HepG2 (cell line): ENCODE measurements around the gene CCNDBP1. TPM values are rescaled to one million over a fixed set of nuclear protein-coding genes. Genes with fewer than 3 reads are reported as not detected.

Experiments
- ATAC-seq: fragments of 200-7000 bp; cut with Tn5 transposase; 3 replicates; pipeline ENCODE4 v1.9.1; 2020; ENCODE audit warnings: mild to moderate bottlenecking, moderate library complexity
- BruUV-seq: library from RNA; stranded (reverse); fragments of 400-500 nt; replicated peaks from 2 replicates; lab custom pipeline; 2021; lab: Mats Ljungman, UMichigan
- CTCF ChIA-PET: fragments of 300-600 bp; formaldehyde crosslinking; extraction: SDS; loops from one replicate; lab custom pipeline; 2021; ENCODE audit warnings: low total read pairs, inconsistent platforms, low intra/inter-chr PET ratio; lab: Yijun Ruan, JAX
- POLR2A ChIA-PET: fragments of 350-600 bp; sonication (Branson Sonifier 250); formaldehyde crosslinking; loops from one replicate; lab custom pipeline; 2020; ENCODE audit warnings: antibody characterized with exemption, inconsistent platforms; lab: Yijun Ruan, JAX
- DNase-seq: peaks from one replicate; pipeline ENCODE4 v3.0.0-alpha.2; 2015; ENCODE audit warnings: low spot score
- FAIRE-seq: peaks from 3 replicates; lab custom pipeline; 2011; peaks lifted over from hg19 to GRCh38; lab: Jason Lieb, UNC
- H2AFZ ChIP-seq: one replicate; pipeline ENCODE4 v1.6.1; 2011; ENCODE audit warnings: low read length, inconsistent platforms
- H3K27ac ChIP-seq: fragments of 300-600 bp; 3 replicates; pipeline ENCODE4 v1.8.0; 2011; ENCODE audit warnings: mixed run types, mild to moderate bottlenecking, mixed read lengths, low read length, inconsistent platforms; ENCODE audit not compliant: insufficient read depth; ENCODE audit errors: extremely low read length
- H3K27me3 ChIP-seq, 2 experiments: fragments of 200-600 bp in 1 of 2; 2 replicates in 1 of 2; 3 replicates in 1 of 2; pipeline versions ENCODE4 v1.6.0 to v1.8.0; 2011; ENCODE audit warnings: low read length in 2 of 2, mild to moderate bottlenecking in 2 of 2, moderate library complexity in 2 of 2, inconsistent platforms in 1 of 2; ENCODE audit not compliant: insufficient read depth in 2 of 2, control insufficient read depth in 1 of 2
- H3K36me3 ChIP-seq, 2 experiments: fragments of 200-600 bp in 1 of 2; replicated peaks in 1 of 2; 2 replicates in 1 of 2; 3 replicates in 1 of 2; pipeline versions ENCODE4 v1.5.1 to v1.8.0; 2011; ENCODE audit warnings: low read length in 2 of 2, inconsistent platforms in 1 of 2; ENCODE audit not compliant: insufficient read depth in 2 of 2, control insufficient read depth in 1 of 2
- H3K4me1 ChIP-seq: 2 replicates; pipeline ENCODE4 v1.5.1; 2012; ENCODE audit warnings: low read length, inconsistent platforms; ENCODE audit not compliant: insufficient read depth
- H3K4me2 ChIP-seq: 2 replicates; pipeline ENCODE4 v1.6.0; 2011; ENCODE audit warnings: low read depth, low read length, inconsistent platforms
- H3K4me3 ChIP-seq, 3 experiments: fragments of 200-600 bp in 1 of 3; sonication (generic), shearing (Covaris generic) in 1 of 3; replicated peaks in 1 of 3; 2 replicates each; pipeline ENCODE4 v1.5.1; 2011 to 2016; ENCODE audit warnings: low read length in 3 of 3, inconsistent platforms in 2 of 3, low read depth in 2 of 3, mild to moderate bottlenecking in 2 of 3, control low read depth in 1 of 3, mixed read lengths in 1 of 3; ENCODE audit not compliant: insufficient read depth in 1 of 3
- H3K79me2 ChIP-seq: one replicate; pipeline ENCODE4 v1.6.1; 2011; ENCODE audit warnings: low read length, inconsistent platforms; ENCODE audit not compliant: insufficient read depth
- H3K9ac ChIP-seq: 2 replicates; pipeline ENCODE4 v1.6.0; 2011; ENCODE audit warnings: mild to moderate bottlenecking, low read depth, low read length, inconsistent platforms; ENCODE audit not compliant: insufficient read depth
- H3K9me3 ChIP-seq: 2 replicates; pipeline ENCODE4 v1.5.1; 2012; ENCODE audit warnings: mild to moderate bottlenecking, low read length
- H4K20me1 ChIP-seq: 2 replicates; pipeline ENCODE4 v1.6.0; 2011; ENCODE audit warnings: inconsistent platforms, mild to moderate bottlenecking, low read length, moderate library complexity; ENCODE audit not compliant: insufficient read depth
- HOXA3 ChIP-seq: sonication (generic); formaldehyde crosslinking; IDR thresholded peaks from 2 replicates; pipeline ENCODE4 v1.5.0; 2020; ENCODE audit warnings: missing genetic modification reagents
- MAFF ChIP-seq: IDR thresholded peaks from 2 replicates; pipeline ENCODE4 v1.6.1; 2011; ENCODE audit warnings: low read depth, low read length, improper control_type of control experiment
- MAFK ChIP-seq, 2 experiments: IDR thresholded peaks in 1 of 2; conservative IDR thresholded peaks in 1 of 2; 2 replicates each; pipeline ENCODE4 v1.6.1; 2011; ENCODE audit warnings: improper control_type of control experiment in 2 of 2, low read length in 2 of 2
- NONO ChIP-seq, 2 experiments: fragments of 450-650 bp in 1 of 2; sonication (generic) in 1 of 2; formaldehyde crosslinking in 1 of 2; IDR thresholded peaks in 1 of 2; conservative IDR thresholded peaks in 1 of 2; 2 replicates each; pipeline versions ENCODE4 v1.6.1 to v1.8.0; 2017 to 2022; ENCODE audit warnings: mild to moderate bottlenecking in 1 of 2, missing genetic modification reagents in 1 of 2, moderate library complexity in 1 of 2
- ZNF484 ChIP-seq: sonication (generic); formaldehyde crosslinking; IDR thresholded peaks from 2 replicates; pipeline ENCODE4 v1.5.1; 2020; ENCODE audit warnings: mild to moderate bottlenecking, low read depth, missing genetic modification reagents, borderline replicate concordance
- ZNF772 ChIP-seq: sonication (generic); formaldehyde crosslinking; IDR thresholded peaks from 2 replicates; pipeline ENCODE4 v1.5.0; 2020; ENCODE audit warnings: mild to moderate bottlenecking, missing genetic modification reagents
- WGBS: methylation state at CpG from one replicate; pipeline ENCODE4 v1.1.6; 2017; ENCODE audit warnings: low lambda C conversion rate; 5-methylcytosine and 5-hydroxymethylcytosine counted together
- in situ Hi-C: cut with HindIII; loops from 2 replicates; pipeline ENCODE4 v1.10.0; 2017; ENCODE audit warnings: low pct_unique_long_range_greater_than_20kb; ENCODE audit not compliant: extremely low pct_ligation_motif_present
- intact Hi-C: fragments of 100-400 bp; cut with micrococcal nuclease; formaldehyde crosslinking; loops from one replicate; pipeline ENCODE4 v1.10.0; 2022; ENCODE audit not compliant: unreplicated experiment
- polyA plus RNA-seq, 8 experiments: library from polyadenylated mRNA; depleted of rRNA in 3 of 8; stranded (reverse) in 7 of 8; unstranded in 1 of 8; fragments of >200 nt; fragmentation: Illumina TruSeq in 4 of 8; extraction: Trizol in 4 of 8; gene quantifications; 2 replicates each; pipeline versions ENCODE4 v1.2.1 to v1.2.3, GENCODE V29; 2011 to 2016; ENCODE audit warnings: low read depth in 4 of 8, missing spikeins in 1 of 8, mixed read lengths in 1 of 8; ENCODE audit not compliant: insufficient read depth in 1 of 8
- total RNA-seq, 5 experiments: library from RNA; depleted of rRNA; stranded (reverse); fragments of >200 nt; fragmentation: Illumina TruSeq; extraction: Trizol; gene quantifications; 2 replicates each; pipeline ENCODE4 v1.2.3, GENCODE V29; 2016; ENCODE audit warnings: low read depth in 1 of 5

Gene CCNDBP1
- total and polyA plus RNA-seq, 2 of the 13 experiments (the other 11 are each of a cell fraction or from before 2014, with no cell fraction given): 24.8 to 42.3 TPM

- Histone ChIP-seq H3K9me3 (no peaks in the 10 kb centered on the region), H3K4me3 (no peak overlapping the region), H3K27ac (no peak overlapping the region), H3K36me3 (peaks cover 2 to 51% of the 10 kb centered on the region in 2 experiments; a peak in 4 of 5 replicates), H3K27me3 (no peaks in the 10 kb centered on the region; a peak in 1 of 5 replicates), H2AFZ (no peak overlapping the region), H3K9ac (no peak overlapping the region), H3K79me2 (no peaks in the 10 kb centered on the region), H4K20me1 (no peaks in the 10 kb centered on the region), H3K4me2 (no peak overlapping the region), H3K4me1 (no peaks in the 10 kb centered on the region)
- no peak for TF ChIP-seq ZNF484 (CRISPR knock-in tag)
- TF ChIP-seq NONO (IDR thresholded peaks at IDR 0.05): no peak
- TF ChIP-seq NONO (CRISPR knock-in tag; conservative IDR thresholded peaks at IDR 0.05): no peak
- no peak for TF ChIP-seq ZNF772 (CRISPR knock-in tag)
- no peak for FAIRE-seq
- no peak for DNase-seq
- ATAC-seq: no peak
- intact Hi-C loops: no loop called here
- in situ Hi-C loops: no loop called here
- CTCF ChIA-PET: no interaction called here
- POLR2A ChIA-PET: no interaction called here
- no TSS peak for BruUV-seq
Observed at GRCh38 chr15:43144512-43144911, 40.7 kb upstream of the CCNDBP1 start.

DNA sequence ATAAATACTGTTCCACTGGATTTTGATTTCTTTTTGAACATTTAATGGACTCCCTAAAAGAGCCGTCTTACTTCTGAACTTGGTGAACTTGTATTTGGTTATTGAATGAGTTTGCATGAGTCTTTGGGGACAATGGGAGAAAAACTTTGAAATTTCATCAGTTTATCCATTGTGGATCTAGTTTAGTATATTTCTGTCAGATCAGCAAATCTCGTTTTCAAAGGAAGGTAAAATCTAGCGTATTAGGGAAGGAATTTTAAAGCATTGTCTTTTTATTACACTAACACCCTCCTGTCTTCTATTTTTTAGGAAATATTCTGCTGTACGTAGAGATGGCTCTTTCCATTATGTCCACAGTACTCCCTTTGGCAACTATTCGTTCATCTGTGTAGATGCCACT, 39.0 kb upstream of the CCNDBP1 start:
- CTCF ChIA-PET: no interaction called here
- in situ Hi-C loops (no loop called here), intact Hi-C loops (no loop called here)

More for the DNA sequence above, 39.0 kb upstream of the CCNDBP1 start:
- ATAC-seq (no peak), DNase-seq (no peak), FAIRE-seq (no peak)
- Histone ChIP-seq H3K27ac (no peak overlapping the region), H2AFZ (no peak overlapping the region), H3K36me3 (peaks cover 2 to 42% of the 10 kb centered on the region in 2 experiments), H3K9ac (no peak overlapping the region), H3K4me3 (no peak overlapping the region), H3K4me1 (no peaks in the 10 kb centered on the region), H3K9me3 (no peaks in the 10 kb centered on the region), H3K79me2 (no peaks in the 10 kb centered on the region), H3K27me3 (no peaks in the 10 kb centered on the region; a peak in 1 of 5 replicates), H4K20me1 (no peaks in the 10 kb centered on the region), H3K4me2 (no peak overlapping the region)
- no TSS peak for BruUV-seq
- WGBS: 97% methylated on average over 5 of the region's 5 CpGs
- TF ChIP-seq HOXA3 (no peak), MAFK (conservative IDR thresholded peaks at IDR 0.05 in 1 of 2, IDR thresholded peaks at IDR 0.05 in 1 of 2; ENCODE audit: low read length in 2 of 2) (peak; percentile 88 to 94), MAFF (peak; percentile 92)
- POLR2A ChIA-PET: no interaction called here
